Effector CD8-positive, alpha-beta T cell (primary cell): ENCODE results near the gene ALLC.

Experiments used
- DNase-seq: peaks from one replicate; lab custom pipeline; 2025; lab: John Stamatoyannopoulos, UW

The ALLC gene

GRCh38 chr2:3679180-3679579, 21.2 kb downstream of the ALLC start:
- DNase-seq, result no peak

- DNase-seq, result no peak
Observed at GRCh38 chr2:3679616-3680393, 21.8 kb downstream of the ALLC start.

- DNase-seq, result no peak
Observed at GRCh38 chr2:3680548-3681345, 22.7 kb downstream of the ALLC start.

GRCh38 chr2:3681625-3682024, 23.6 kb downstream of the ALLC start:
- no peak for DNase-seq

- DNase-seq, result no peak
Observed at GRCh38 chr2:3682811-3683210, 24.8 kb downstream of the ALLC start.

- DNase-seq, result no peak
Observed at GRCh38 chr2:3683748-3684454, 25.9 kb downstream of the ALLC start.

- DNase-seq, result no peak
Observed at GRCh38 chr2:3689998-3690748, 32.2 kb downstream of the ALLC start.

GRCh38 chr2:3692375-3692774, 34.4 kb downstream of the ALLC start:
- DNase-seq, result no peak

GRCh38 chr2:3696545-3696944, 38.5 kb downstream of the ALLC start:
- no peak for DNase-seq

- DNase-seq, result no peak
Observed at GRCh38 chr2:3701071-3701470, 43.1 kb downstream of the ALLC start.

GRCh38 chr2:3703236-3703756, 45.3 kb downstream of the ALLC start, which contains the start of gene DCDC2C:
Gene DCDC2C, plus strand, starts transcription at chr2:3703575. Its CDS starts 177 bp downstream, at chr2:3703752.
- DNase-seq, result no peak

GRCh38 chr2:3703757-3704355, 45.9 kb downstream of the ALLC start:
- no peak for DNase-seq

GRCh38 chr2:3704692-3705091, 46.7 kb downstream of the ALLC start:
- DNase-seq, result no peak

GRCh38 chr2:3705782-3706181, 47.8 kb downstream of the ALLC start:
- DNase-seq, result no peak

- DNase-seq, result no peak
Observed at GRCh38 chr2:3706892-3707291, 48.9 kb downstream of the ALLC start.

- DNase-seq, result no peak
Observed at GRCh38 chr2:3708576-3708975, 50.6 kb downstream of the ALLC start.

GRCh38 chr2:3709225-3709624, 51.2 kb downstream of the ALLC start:
- DNase-seq, result no peak

- DNase-seq, result no peak
Observed at GRCh38 chr2:3712424-3712823, 54.4 kb downstream of the ALLC start.

- no peak for DNase-seq
Observed at GRCh38 chr2:3712831-3713503, 55.0 kb downstream of the ALLC start.

GRCh38 chr2:3718679-3719078, 60.7 kb downstream of the ALLC start:
- DNase-seq, result no peak

GRCh38 chr2:3725002-3725401, 67.0 kb downstream of the ALLC start:
- no peak for DNase-seq
